Measurements from ENCODE around the gene CCDC12.

Gene CCDC12

DNA sequence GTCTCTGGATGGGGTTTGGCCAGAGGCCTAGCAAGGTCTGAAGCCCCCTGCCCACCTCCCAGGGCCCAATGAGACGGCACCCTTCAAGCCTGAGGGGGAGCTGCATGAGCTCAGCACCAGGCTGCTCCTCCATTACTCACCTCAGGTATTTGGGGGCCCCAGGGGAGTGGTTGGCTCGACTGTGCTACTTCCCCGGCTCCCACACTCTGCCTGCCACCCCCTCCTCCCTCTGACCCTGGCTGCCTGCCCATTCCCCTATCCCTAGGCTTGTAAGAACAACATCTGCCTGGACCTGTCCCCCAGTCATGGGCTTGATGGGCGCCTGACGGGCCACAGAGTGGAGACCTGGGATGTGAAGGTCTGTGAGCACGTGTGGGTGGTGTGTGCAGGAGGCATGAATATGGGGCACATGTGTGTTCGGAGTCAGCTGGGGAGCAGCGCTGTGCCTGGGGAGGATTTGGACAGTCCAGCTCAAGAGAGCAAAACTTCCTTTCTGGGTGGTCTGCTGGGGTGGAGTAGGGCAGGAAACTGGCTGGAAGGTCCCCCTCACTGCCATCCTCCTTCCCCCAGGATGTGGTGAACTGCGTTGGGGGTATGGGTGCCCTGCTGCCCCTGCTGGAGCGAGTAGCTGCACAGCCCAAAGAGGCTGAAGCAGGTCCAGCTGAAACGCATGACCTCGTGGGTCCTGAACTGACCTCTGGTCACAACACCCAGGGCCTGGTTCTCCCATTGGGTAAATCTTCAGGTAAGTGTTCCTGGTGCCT is 20.3 kb upstream of the CCDC12 start:
- no peak for DNase-seq (ENCODE audit: low read depth, low spot score)

DNA sequence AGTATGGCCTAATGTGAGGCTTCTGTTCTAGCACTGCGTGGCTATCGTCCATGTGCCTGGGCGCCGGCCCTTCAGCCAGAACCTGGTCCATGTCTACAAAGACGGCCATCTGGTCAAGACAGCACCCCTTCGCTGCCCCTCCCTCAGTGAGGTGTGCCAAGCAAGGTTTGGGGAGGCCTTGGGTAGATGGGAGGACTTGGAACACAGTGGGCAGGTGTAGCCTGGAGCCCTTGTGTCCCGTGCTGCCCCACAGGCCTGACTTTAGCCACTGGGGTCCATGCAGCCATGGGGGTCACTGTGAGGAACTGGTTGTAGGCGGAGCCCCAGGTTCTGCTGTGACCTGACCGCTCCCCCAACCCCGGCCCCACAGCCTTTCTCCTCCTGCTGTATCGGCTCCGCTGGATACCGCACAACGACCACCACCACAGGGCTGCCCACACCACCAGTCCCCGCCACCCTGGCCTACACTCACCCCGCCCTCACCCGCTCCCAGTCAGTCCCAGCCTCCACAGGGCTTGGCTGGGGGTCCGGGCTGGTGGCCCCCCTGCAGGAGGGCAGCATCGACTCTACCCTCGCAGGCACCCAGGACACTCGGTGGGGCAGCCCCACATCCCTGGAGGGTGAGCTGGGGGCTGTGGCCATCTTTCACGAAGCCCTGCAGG is 19.5 kb upstream of the CCDC12 start:
- DNase-seq (ENCODE audit: low read depth, low spot score) = no peak

DNA sequence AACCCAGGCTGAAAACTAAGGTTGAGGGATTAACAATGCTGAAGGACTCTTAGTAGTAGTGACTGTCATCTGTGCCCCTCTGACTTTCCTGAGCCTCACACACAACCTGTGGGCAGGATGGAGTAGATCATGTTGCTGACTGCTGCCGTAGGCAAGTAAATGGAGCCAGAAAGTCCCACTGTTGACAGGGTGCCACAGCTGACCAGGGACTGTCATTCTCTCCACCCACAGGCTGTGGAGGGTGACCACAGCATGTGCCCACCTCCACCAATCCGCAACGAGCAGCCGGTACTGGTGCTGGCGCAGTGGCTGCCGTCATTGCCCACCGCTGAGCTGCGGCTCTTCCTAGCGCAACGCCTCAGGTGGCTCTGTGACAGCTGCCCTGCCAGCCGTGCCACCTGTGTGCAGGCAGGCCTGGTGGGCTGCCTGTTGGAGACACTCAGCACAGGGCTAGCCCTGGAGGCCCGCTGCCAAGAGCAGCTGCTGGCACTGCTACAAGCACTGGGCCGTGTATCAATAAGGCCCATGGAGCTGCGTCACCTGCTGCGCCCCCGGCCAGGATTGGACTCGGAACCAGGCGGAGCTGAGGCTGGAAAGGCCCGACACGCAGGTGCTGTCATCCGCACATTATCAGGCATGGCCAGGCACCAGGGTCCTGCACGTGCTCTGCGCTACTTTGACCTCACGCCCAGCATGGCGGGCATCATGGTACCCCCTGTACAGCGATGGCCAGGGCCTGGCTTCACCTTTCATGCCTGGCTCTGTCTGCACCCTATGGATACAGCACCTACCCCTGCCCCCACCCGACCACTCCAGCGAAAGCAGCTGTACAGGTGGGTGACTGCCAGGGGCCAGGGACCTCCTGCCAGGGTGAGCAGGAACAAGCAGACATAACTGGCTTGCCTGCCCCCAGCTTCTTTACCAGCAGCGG is 18.5 kb upstream of the CCDC12 start:
- no peak for DNase-seq (ENCODE audit: low read depth, low spot score)

DNA sequence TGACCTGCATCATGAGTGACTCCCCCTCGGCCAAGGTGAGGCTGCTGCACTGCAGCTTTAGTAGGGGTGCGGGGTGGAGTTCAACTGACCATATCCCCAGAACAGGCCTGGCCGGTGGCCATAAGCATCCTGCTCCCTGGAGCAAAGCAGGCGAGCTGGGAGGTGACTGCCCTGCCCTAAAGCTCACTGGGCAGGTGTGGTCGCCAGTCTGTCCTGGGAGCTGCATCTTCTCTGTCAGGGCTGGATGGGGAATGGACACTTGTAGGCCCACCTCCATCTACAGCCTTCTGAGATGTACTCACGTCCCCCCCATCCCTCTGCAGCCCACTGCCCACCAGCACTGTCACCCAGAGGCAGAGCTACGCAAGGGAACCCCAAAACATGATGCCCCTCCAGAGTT is 17.4 kb upstream of the CCDC12 start:
- no peak for DNase-seq (ENCODE audit: low read depth, low spot score)

DNA sequence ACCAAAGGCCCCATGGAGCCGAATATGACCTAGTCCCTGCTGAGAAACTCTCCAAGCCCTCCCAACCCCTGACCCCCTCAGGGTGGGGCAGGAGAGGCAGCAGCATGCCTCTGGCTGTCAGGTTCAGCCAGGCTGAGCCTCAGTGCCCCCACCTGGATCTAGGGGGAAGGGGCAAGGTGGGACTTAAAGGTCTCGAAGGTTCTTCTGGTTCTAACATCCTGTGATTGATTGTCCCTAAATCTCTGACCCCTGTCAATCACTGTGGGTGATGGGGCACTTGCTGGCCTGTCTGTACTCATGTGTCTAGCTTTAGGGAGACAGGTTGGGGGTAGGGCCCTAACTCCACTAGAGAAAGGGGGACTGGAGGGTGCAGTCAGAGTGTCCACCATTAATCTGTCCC is 16.7 kb upstream of the CCDC12 start:
- DNase-seq (ENCODE audit: low read depth, low spot score) = no peak

DNA sequence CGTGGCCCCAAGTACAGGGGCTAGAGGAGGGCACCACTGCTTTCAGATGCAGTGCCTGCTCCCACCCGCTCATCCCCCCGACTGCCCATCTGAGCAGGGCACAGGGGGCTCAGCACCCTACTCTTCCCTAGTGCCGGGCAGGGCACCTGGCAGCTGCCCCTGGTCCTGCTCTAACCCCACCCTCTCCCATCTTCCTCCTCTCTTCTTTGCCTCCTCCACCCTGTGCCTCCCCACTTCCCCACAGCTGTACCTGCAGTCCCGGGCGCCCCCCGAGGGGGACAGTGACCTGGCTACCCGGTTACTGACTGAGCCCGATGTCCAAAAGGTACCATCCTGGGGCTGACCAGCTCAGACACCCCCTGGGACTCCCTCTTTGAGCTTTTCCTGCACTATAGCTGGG is 15.7 kb upstream of the CCDC12 start:
- no peak for DNase-seq (ENCODE audit: low read depth, low spot score)

DNA sequence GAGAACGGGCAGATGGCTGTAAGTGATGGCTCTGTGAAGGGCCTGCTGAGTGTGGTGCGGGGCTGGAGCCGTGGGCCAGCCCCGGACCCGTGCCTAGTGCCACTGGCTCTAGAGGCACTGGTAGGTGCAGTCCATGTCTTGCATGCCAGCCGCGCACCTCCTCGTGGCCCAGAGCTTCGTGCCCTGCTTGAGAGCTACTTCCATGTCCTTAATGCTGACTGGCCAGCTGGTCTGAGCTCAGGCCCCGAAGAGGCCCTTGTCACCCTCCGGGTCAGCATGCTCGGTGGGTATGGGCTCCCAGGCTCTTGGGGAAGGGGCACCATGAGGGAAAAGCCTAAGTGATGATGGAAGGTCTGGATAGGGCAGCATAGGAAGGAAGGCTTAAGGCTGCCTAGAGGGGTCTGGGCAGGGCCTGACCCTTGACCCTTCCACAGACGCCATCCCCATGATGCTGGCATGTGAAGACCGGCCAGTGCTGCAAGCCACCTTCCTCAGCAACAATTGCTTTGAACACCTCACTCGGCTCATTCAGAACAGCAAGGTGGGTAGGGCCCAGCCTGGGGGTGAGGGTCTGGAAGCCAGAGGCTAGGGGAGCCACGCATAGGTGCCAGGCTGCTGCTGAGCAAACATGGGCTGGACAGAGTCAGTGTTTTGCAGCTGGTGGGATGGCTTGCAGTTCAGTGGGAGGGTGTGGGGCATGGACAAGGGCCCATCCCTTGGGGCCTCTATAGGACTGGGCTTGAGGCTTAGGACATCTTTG is 15.0 kb upstream of the CCDC12 start:
- no peak for DNase-seq (ENCODE audit: low read depth, low spot score)

DNA sequence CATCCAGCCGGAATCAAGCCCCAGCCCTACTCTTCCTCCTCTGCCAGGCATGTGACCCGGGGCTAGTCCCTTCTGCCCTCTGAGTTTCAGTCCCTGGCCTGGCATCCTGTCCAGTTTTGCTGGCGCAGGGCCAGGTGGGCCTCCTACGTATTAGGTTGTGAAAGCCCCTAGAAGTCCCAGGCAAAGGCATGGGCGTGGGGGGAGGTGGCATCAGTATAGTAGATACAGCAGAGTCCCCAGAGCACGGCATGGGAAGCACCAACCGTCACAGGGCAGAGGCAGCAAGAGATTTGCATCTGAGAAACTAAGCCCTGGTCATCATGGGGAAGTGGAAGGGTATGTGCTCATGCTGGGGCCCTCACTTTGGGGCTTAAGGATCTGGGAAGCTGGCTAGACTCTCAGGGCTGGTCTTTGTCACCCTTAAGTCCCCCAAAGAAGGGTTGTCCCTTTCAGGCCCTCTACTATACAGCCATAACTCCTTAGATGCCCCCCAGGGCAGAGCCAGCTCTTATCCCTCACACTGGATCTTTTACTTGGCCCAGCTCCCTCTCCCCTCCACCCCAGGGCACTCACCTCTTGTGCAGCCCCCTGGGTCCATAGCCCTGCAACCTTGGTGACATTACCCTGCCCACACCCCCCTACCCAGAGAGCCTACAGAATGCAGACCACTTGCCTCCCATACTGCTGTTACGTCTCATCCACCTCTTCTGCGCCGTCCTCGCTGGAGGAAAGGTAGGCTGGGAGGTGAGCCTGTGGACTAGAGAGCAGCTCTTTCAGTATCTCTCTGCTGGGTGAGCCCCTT is 14.2 kb upstream of the CCDC12 start:
- DNase-seq (ENCODE audit: low read depth, low spot score) = no peak

DNA sequence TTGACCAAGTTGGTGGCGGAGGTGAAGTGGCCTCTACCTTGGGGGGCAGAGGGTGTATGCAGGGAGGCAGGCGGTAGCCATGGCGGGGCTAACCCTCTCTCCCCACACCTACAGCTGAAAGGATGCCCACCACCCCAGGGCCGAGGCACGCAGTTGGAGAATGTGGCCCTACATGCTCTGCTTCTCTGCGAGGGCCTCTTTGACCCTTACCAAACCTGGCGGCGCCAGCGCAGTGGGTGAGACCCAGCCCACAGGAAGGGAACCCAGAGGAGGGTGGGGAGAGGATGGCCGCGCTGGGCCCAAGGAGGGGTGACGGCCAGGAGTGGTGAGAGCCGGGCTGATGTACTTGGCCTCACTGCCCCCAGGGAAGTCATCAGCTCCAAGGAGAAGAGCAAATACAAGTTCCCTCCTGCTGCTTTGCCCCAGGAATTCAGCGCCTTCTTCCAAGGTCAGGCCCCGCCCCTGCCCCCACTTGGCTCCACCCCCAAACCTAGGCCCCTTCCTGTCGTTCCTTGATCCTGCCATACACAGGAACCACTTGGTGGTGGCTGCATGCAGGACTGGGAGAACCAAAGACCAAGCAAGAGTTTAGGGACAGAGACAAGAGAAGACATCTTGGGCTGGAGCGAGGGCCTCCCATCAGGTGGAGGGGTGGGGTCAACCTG is 12.7 kb upstream of the CCDC12 start:
- no peak for DNase-seq (ENCODE audit: low read depth, low spot score)

DNA sequence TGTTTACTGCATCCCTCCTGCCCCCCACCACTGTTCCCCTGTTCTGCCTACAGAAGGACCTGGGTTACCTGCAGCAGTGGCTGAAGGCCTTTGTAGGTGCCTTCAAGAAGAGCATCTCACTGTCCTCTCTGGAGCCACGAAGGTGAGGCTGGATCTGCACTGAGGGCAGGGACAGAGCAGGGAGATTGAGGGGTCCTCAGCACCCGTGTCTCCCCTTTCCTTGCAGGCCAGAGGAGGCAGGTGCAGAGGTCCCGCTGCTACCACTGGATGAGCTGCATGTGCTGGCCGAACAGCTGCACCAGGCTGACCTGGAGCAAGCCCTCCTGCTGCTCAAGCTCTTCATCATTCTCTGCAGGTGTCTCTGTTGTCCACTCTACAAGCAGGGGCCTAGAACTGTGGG is 12.1 kb upstream of the CCDC12 start:
- DNase-seq (ENCODE audit: low read depth, low spot score) = no peak

DNA sequence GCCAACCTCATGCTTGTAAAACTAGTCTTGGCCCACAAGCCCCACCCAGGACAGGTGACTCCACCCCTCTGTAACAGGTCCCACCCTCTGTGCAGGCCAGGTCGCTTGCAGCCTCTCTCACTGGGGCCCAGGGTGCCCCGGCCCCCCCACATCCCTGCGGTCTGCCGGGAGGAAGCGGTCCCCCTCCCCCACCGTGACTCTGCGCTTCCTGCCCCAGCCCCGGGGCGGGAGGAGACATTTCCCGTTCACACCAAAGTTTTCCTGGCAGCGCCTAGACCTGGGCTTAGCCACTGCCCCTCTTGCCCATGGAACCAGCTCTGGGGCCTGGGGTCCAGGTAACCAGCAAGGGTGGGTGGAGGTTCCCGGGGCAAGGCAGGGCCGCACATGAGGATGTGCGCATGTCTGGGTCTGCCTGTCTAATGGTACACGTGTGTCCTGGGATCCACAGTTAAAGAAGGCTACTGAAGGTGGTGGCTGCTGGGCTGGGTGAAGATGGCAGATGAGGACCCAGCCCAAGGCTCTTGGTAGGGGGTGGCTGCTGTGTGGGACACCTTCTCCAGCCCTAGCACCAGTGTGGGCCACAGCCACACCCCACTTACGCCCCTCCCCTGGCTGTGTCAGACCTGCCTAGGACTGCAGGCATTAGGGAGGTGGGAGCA is 11.3 kb upstream of the CCDC12 start:
- DNase-seq (ENCODE audit: low read depth, low spot score) = no peak

DNA sequence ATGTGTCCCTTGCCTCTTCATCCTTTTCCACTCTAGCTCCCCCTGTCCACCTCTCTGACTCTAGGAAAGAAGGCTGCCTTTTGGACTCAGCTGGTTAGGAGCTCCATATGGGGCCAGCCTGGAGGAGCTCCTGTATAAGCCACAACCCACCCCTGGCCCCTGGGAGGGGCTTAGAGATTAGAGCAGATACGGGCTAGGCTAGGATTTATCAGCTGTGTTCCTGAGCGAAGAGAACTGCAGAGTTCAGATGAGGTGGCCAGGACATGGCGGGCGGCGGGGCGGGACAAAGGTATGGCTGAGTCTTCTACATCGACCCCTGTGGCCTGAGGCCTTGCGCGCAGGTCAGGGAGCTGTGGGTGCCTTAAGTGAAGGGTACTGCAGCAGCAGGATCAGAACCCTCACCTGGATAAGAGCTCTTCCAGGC is 10.8 kb upstream of the CCDC12 start:
- no peak for DNase-seq (ENCODE audit: low read depth, low spot score)

DNA sequence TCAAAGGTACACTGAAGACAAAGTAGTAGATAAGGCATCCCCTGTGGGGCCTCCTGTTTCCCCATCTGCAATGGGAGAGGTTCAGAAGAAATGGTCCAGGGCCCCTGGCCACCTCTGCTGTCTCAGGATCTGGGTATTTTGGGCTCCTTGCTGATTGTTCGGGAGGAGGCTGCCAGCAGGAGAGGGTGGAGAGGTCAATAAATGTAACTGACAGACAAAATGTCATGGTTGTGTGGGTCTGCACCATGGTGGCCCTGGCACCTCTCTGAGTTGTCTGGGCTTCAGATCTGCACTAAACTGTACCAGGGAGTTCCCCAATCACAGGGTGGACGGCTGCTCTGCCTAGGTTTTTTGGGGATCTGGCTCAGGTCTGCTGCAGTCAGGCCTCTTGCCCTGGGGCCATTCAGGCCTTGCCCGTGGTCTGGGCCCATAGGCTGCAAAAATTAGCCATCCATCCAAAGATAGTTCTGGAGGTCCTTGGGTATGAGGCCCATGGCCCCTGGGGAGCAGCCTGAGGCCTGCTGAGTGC is 10.3 kb upstream of the CCDC12 start:
- DNase-seq (ENCODE audit: low read depth, low spot score) = no peak

DNA sequence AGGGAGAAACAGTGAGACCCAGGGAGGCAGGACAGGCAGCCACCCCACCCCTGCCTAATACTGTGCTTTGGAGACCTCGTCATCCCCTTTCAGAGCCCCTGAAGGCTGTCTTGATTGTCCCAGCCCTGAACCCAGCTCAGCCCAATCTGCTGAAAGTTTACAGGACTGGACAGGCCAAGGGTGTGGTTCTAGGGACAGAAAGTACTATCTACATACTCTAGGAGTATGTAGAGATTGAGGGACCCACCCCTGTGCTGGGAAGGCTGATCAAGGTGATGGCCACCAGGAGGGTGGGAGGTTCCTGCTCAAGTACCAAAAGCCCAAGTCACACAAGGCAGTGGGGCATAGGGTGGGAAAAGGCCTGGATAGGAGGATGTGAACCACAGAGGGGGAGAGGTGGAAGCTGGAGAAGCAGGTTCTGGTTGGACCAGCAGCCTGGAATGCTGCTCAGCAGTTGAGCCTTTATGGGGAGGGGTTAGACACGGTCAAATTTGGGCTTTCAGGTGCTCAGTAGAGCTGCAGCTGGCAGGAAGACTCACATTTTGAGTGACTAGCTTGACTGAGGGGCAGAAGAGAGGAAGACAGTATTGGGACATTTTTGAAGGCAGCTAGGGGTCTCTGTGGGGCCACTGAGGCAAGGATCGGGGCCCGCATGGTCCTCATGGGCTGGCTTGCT is 9.6 kb upstream of the CCDC12 start:
- no peak for DNase-seq (ENCODE audit: low read depth, low spot score)

DNA sequence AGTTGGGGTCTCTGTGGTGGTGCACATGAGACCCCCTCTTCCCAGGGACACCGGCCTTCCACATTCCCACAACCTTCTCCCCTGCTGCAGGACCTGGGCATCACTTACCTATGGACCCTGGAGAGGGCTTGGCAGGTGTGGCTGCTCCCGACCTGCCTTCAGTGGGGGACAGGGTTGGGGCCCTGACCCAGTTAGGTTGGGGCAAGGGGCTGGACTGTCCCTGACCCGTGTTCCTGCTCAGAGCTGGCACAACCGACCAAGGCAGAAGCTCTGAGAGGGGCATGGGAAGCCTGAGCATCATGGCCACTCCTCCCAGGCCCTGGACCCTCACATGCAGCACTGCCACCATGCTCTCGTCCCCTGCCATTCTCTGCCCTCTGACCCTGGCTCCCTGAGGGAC is 9.0 kb upstream of the CCDC12 start:
- DNase-seq (ENCODE audit: low read depth, low spot score) = no peak

DNA sequence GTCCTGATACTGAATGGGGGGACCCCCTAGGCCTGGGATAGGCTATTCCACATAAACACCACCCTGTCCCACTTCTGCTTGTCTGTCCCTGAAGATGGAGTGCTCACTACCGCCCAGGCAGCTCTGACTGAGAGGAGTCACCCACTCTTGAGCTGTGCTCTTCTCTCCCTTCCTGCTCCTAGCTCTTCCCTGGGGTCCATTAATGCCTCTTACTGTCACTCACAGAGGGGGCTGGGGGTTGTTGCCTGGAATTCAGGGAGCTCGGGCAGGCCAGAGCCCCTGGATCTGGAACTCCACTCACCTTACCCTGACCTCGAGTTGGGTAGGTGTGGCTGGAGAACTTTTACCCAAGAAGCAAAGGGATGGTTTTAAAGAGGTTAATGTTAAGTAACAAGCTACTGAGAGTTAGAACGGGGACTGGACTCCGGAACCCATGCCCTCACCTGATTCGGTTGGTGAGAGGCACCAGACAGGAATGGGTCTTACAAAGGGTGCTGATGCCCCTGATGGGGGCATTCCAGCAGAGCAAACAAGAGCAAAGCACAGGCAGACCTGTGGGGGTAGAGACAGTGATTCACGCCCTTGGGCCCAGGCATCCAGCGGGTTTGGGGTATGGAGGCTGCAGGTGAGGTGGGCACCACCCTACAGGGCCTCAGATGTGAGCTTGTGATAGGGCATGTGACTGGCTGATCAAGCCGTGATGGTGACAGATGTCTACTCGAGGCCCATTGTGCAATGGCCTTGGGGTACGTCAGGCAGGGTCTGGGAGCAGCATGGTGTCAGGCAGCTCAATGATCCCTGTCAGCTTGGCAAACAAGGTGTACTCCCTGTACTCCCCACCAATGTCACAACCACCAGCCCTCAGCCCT is 8.3 kb upstream of the CCDC12 start:
- no peak for DNase-seq (ENCODE audit: low read depth, low spot score)

DNA sequence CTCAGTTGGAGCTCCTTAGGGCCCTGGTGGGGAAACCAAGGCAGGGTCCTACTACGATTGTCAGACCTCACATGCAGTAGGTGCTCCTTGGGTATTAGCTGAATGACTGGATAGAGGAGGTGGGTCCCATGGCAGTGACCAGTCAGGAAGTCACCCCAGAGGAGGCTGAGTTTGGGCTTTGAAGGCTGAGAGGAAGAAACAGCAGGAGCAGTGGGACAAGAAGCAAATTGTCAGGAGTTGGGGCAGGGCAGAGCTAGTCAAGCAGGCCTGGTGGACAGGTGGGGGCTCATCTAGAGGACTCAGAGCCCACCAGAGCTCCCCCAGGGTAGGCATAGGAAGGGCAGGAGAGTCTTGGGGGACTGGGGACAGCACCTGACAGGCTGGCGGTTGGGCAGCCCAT is 6.0 kb upstream of the CCDC12 start:
- DNase-seq (ENCODE audit: low read depth, low spot score) = no peak

DNA sequence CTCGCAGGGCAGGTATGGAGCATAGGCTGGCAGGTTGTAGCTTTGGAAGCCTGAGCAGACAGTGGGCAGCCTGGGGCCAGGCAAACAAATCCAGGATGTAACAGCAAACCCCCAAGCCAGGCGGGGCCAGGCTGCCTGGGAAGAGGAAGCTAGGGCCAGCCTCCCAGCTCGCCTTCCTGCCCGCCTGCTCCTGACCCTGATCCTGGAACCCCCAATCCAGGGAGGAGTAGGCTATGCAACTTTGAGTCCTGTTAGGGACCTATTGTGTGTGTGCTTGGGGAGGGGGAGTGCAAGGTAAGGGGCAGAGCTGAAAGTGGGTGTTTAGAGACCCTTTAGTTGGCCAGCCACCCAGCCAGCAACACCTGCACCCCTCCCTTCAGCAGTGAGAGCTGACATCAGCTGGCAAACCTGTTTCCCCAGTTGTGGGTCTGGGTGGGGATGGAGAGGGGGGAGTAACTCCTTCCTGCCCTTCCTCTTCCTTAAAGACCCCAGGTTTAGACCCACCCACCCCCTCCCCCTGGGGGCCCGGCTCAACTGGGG is 5.5 kb upstream of the CCDC12 start:
- DNase-seq (ENCODE audit: low read depth, low spot score) = no peak

Data from brain pericyte (primary cell).